Measurements from ENCODE around the gene SOX8.

DNA sequence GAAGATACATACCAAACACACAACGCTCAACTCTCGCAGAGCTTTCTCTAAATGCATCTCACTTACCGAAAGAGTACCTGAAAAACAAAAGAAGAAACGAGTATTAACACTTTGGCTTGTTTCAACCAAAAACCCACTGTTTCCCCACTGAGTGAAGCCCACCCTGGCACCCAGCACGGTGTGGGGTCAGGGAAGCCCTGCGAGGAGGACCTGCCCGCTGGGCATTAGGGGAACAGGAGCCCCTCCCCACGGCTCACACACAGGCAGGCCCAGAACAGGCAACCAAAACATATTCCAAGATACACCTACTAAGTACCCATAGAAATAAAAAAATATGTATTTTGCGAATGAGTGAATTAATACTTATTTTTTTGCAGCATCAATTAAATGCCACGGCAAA, 47.4 kb upstream of the SOX8 start:
- TF ChIP-seq, protein P1, sequence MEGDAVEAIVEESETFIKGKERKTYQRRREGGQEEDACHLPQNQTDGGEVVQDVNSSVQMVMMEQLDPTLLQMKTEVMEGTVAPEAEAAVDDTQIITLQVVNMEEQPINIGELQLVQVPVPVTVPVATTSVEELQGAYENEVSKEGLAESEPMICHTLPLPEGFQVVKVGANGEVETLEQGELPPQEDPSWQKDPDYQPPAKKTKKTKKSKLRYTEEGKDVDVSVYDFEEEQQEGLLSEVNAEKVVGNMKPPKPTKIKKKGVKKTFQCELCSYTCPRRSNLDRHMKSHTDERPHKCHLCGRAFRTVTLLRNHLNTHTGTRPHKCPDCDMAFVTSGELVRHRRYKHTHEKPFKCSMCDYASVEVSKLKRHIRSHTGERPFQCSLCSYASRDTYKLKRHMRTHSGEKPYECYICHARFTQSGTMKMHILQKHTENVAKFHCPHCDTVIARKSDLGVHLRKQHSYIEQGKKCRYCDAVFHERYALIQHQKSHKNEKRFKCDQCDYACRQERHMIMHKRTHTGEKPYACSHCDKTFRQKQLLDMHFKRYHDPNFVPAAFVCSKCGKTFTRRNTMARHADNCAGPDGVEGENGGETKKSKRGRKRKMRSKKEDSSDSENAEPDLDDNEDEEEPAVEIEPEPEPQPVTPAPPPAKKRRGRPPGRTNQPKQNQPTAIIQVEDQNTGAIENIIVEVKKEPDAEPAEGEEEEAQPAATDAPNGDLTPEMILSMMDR (IDR thresholded peaks at IDR 0.05; ENCODE audit: low read length): no peak
- TF ChIP-seq EZH2phosphoT487 (IDR thresholded peaks at IDR 0.05; ENCODE audit: low read length) (no peak), EZH2 (optimal IDR thresholded peaks at IDR 0.05; ENCODE audit: low read depth, low read length) (no peak)
